Measurements from ENCODE around the gene CABLES1.
A peak's percentile ranks its signal among the peaks of the same experiment; 100 is the strongest.
"Not testable (repeated sequence)": the region's sequence is repeated elsewhere in the genome, so short reads cannot be mapped to it uniquely, and the experiment has no call there.

Gene CABLES1

DNA sequence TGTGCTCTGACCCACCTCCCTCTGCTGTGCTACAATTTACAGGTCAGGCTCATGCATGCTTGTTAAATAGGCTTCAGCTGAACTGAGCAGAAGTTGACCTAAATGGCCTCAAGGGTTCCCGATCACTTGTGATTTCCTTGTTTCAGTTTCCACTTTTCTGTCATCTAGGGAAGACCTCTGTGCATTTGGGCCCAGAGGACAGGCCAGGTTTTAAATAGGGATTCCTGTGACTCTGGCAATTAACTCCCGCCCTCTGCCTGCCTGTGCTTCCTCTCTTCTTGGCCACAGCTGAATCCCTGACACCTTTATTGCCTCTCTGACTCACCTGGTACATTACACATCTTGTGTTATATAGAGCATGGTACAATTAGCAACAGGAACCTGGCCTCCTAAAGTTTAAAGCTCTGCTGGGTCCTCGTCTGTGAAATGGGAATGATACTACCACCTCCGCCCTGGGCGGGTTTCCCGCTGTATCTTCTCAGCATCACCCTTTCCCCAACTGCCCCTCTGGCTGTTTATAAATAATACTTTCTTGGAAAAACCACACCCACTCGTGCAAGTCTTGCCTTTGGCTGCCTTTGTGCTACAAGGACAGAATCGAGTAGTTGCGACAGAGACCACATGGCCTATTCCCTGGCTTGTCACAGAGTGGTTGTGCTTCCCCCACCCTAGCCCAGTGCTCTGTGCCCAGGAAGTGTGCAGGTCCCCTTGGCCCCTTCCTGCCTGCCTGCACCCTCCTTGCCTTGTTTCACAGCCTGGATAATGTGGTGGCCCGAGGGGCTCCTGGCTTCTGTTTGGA, 7.9 kb downstream of the CABLES1 start:
- peak; percentile 43 for DNase-seq

DNA sequence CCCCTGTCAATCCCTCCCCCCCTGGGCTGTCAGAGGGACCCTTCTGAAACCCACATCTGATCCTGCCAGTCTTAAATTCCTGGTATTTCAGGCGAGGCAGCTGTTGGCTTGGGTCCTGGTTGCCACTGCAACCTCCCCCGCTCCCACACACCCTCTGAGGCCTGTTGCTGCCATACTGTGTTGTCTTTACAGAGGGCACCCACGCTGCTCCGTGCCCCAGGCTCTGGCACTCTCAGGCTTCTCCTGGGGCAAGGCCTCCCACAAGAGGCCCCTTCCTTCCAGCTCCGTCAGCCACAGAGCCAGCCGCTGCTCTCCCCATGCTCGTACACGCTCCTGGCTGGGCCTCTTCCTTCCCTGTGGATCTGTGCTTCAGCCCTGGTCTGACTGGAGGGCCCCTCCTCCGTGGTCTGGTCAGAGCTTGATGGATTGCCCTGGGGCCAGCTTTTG, 8.6 kb downstream of the CABLES1 start:
- no peak for DNase-seq

DNA sequence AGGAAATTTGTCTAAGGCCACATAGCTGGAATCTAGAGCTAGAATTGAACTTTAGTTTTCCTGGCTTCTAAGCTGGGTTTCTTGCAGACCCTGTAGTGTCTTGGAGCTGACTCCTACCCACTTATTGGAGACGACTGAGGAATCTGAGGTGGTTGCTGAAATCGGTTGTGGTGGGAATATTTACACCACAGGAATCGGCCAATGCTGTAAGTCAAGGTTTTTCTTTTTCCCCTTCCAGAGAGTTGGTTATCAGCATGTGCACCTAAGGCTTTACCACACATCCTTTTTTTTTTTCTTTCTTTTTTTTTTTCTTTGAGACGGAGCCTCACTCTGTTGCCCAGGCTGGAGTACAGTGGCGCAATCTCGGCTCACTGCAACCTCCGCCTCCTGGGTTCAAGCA, 9.4 kb downstream of the CABLES1 start:
- no peak for DNase-seq

DNA sequence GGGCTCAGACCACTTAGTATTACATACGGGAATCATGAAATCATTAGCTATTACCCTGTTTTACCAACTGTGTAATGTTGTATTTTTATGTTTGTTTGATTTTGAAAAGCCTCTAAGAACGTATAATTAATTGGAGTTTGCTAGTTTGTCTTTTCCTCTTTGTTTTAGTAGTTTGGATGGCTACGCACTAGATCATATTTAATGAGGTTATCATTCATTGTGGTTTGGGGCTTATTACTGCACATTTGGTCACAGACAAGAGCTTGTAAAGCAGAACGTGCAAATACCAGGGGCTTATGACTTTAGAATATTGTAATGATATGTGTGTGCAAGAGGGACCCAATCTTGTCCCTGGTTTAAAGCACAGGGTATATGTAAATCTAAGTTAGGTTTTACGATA, 10.3 kb downstream of the CABLES1 start:
- DNase-seq, result no peak

DNA sequence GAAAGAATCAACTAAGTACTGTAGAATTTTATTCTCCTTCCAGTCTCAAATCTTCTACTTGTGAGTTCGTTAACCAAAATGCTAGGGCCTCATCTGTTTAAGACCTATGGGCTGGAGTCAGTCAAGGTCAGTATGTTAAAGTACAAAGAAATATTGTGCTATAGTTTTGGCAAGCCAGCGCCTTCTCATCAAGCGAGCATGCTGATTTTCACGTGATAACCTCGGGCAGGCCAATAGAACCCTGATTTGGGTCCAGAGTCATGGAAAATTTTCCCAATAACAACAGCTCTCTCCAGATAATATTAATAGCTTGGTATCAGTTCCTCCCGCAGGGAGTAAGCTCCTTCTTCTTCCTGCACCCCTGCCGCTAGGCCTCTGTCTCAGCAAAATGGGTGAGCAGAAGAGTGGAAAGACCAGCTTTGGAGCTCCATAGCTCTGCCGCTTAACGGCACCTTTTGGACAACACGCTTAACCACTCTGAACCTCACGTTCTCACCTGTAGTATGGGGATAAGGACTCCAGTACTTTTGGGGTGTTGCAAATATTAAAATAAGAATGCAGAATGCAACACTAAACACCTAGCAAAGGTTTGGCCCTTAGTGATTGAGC, 11.7 kb downstream of the CABLES1 start:
- DNase-seq, result no peak

DNA sequence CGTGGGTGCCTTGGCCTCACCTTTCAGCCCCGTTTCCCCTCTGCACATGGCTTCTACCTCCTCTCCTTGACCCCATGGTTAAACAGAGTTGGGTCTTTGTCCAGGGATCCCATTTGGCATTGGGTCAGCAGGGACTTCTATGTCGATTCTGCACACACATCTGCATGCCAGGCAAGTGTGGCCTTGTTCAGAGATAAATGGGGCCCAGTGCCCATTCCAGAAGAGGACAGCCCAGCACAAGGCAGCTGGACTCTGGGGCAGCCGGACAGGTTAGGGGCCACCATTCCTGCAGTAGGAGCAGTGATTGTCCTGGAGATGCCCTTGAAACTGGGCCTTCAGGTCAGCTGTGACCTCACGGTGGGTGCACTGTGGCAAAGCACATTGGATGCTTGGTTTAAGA, 13.1 kb downstream of the CABLES1 start:
- DNase-seq, result no peak

DNA sequence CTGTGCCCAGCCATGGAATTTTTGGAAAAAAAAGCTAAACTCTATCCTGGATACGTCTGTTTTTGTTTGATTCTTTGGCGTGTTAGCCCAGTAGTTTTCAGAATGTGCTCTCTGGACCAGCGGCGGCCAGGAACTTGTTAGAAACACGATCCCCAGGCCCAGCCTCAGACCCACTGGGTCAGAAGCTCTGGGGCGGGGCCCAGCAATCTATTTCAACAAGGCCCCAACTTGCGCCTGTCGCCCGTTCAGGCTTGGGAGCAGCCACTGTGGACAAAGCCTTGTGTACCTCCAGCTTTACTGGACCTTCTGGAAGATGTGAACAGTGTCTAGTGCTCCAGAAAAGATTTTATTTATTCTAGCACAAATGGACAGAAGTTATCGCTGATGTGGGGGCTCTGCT, 14.3 kb downstream of the CABLES1 start:
- no peak for DNase-seq

DNA sequence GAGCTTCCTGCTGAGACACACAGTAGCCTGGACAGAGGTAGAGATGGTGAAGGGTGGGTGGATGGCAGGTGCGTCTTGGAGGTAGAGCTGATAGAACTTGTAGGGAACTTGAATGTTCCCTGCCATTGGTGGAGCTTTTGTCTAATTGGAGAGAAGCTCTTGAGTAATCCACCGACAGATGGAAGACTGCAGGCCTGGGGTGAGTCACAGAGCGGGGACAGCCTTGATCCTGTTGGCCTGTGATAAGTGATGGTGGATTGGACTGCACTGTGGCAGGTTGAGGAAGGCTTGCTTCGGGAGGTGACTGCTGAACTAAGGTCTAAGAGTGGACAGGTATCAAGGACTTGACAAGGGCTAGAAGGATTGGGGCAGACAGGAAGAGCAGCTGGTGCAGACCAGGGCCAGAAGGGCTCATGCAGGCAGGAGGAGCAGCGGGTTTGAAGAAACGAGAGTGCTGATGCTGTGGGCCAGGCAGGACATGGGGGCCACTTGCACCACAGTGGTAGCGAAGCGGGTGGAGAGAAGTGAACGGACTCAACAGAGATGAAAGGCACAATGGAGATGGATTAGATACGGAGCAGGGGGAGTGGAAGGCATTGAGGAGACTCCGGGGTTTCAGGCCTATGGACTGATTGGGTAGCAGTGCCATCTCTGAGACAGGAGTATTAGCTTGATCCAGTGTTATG, 16.3 kb downstream of the CABLES1 start:
- DNase-seq, result no peak

DNA sequence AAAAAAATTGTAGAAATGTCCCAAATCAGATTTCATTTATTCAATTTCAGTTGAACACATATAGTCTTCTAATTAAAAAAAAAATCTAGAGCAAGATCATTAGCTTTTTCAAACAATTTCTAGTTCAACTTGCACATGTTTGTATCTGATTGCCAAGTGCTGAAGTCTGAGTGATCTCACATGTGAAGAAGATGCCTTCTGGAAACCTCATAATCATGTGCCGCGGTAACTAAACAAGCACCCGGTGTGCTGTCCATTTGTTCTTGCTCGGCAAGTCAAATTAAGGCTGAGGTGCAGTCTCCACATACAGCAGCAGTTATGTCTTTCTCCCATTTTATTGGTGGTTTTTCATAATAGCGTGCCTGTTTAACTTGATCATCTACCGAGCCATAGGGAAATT, 18.7 kb downstream of the CABLES1 start:
- no peak for DNase-seq

DNA sequence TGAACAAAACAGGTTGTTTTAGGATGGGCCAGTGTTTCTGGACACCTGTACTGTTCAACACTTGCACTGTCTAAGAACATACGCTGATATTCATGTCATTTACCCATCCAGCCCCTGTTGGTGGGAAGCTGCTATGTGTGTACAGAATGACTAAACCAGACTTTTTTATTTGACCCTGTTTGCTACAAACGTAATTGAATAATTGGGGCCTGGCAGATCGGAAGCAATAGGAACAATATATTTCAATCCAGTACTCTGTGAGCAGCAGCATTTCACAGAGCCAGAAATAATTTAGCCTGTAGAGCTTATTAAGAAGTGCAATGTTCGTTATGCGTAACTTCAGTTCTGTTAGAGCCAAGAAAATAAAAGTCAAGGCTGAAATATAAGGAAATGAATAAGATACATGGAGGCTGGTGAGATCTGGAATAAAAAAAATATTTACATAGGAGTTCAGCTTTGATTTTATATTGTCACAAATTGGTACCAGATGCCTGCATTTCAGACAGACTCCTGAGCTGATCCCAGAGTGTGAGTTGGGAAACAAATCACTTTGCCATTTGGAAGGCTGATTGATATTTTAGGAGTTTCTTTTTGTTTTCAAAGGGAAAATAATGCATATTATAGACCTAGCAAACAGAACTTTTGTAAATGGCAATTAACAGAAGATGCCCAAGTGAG, 19.7 kb downstream of the CABLES1 start:
- no peak for DNase-seq

DNA sequence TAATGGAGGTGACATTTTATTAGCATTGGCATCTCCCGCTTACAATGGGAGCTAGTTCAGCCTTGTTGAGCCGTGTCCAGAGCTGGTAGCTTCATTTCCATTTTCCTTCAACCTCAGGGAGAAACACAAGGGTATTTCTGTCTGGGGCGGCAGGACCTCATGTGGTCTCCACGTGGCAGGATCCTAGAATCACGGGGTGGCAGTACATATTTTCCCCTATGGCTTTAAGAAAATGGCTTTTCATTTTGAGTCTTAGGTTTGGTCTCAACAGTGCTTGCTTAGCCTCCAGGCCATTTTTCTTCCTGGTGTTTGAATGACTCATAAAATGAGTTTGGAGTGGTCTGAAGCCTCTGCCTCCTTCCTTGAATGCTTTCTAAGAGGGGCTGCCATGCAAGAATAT, 20.3 kb downstream of the CABLES1 start:
- DNase-seq, result no peak

DNA sequence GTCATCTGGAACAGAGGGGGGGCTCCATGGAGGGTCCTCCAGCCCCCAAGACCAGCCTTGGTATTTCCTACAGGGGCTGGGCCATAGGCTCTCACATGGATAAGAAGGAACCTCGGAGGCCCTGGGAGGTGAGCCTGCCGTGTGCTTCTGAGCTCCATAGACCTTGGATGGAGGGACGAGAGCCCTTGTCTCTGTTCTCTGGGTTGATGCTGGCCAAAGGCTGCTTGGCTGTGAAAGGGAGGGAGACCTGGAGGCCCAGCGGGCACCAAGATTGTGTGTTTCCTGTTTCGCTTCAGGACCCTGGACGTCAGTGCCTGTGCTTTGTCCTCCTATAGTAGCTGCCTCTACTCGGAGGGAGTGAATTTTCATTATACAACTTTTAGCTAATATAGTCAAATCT, 20.8 kb downstream of the CABLES1 start:
- no peak for DNase-seq

DNA sequence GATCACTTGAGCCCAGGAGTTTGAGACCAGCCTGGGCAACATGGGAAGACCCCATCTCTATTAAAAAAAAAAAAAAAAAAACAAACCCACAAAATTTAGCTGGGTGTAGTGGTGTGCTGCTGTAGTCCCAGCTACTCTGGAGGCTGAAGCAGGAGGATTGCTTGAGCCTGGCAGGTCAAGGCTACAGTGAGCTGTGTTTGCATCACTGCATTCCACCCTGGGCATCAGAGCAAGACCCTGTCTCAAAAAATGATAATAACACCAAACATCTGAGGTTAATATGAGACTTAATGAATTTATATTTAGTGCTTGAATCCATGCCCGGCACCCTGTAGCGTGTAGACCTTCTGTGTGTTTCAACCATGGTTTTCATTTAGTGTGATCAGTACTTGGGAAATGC, 22.8 kb downstream of the CABLES1 start:
- no peak for DNase-seq

DNA sequence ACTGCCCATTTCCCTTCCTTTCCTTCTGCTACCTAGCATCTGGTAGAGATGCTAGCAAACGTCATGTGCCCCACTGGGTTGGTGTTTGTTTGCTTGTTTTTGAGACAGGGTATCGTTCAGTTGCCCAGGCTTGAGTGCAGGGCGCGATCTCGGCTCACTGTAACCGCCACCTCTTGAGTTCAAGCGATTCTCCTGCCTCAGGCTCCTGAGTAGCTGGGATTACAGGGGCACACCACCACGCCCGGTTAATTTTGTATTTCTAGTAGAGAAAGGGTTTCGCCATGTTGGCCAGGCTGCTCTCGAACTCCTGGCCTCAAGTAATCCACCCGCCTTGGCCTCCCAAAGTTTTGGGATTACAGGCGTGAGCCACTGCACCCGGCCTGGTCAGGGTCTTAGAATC, 23.6 kb downstream of the CABLES1 start:
- DNase-seq, result not testable (repeated sequence)

DNA sequence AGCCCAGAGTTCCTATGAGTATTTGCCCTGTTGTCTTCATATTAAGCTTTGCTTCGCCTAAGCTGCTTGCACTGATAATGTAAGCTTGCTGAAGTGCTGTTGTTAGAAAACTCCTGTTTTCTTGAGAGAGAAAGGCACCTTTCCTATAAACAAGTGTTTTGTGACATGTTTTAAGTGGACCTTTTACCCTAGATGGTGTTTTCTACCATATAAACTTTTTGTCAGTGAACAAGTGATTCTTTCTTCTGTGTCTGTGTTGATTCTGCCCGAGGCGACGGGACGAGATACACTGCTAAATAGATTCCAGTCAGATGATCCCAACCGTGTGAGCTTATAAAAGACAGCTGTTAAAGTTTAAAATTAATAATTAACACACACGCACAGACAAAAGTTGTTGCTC, 24.1 kb downstream of the CABLES1 start:
- no peak for DNase-seq

DNA sequence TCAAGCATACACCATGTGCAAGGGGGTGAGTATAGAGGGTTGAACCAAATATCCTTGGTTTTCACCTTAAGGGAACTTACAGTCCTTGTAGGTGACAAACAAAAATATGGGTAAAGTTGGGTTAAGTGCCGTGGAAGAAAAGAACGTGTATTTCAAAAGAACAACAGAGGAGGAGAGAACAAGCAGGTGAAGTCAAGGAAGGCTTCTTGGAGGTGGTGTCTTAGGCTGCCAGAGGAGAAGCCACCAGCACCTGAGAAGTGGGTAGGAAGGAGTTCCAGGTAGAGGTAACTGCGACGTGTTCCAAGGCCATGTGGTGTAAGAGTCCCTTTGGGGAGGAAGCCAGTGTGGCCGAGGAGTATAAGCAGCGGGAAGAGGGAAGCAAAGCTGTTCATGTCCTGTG, 27.2 kb downstream of the CABLES1 start:
- DNase-seq, result no peak

DNA sequence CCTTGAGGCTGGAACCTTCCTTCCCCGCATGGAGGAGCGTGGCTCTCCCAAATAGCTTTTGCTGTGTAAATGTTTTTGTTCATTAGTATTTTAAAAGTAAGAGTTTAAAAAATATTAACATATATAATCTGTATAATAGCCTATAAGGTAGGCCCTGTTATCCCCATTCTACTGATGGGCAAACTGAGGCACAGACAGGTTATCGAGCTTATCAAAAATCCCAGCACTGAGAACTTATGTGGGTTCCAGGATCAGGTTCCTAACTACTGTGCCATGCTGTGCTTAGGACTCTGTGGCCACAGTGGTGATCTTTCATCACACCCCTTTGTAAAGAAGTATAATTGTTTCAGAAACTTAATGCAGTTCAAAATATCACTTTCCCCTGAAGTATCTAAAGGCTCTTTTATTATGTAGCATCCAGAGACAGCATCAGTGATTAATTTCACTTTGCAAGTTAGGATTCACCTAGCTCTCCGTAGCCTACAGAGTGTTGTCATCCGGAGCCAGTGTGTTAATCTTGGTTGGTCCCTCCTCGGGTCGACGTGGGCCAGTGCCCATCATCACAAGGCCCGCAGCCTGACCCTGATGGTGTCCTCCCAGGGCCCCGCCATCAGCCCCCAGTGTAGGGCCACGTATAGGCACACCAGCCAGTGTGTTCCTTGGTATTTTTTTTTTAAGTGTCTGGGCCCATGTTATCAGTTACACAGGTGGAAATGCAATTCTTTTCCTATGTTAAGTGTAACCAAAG, 28.7 kb downstream of the CABLES1 start:
- DNase-seq, result no peak

DNA sequence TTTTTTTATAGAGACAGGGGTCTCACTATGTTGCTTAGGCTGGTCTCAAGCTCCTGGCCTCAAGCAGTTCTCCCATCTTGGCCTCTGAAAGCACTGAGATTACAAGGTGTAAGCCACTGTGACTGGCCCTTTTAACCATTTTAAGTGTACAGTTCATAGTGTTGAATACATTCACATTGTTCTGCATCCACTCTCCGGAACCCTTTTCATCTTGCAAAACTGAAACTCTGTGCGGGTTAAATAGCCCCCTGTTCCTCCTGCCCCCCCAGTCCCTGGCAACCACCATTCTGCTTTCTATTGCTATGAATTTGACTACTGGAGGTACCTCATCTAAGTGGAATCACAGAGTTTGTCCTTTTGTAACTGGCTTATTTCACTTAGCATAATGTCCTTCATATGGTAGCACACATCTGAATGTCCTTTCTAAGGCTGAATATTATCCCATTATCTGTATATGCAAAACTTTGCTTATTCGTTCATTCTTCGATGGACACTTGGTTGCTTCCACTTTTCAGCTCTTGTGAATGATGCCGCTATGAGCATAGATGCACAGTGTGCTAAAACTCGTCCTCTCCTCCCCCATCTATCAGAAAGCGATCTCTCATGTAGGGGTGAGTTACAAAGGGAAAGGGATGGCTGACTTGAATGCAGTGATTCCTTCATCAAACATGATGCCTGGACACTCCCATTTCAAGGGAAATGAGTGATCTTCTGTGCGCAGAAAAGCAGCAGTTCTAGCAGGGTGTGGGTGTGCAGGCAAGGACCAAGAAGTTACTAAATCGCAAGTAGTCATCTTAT, 30.2 kb downstream of the CABLES1 start:
- DNase-seq, result no peak

DNA sequence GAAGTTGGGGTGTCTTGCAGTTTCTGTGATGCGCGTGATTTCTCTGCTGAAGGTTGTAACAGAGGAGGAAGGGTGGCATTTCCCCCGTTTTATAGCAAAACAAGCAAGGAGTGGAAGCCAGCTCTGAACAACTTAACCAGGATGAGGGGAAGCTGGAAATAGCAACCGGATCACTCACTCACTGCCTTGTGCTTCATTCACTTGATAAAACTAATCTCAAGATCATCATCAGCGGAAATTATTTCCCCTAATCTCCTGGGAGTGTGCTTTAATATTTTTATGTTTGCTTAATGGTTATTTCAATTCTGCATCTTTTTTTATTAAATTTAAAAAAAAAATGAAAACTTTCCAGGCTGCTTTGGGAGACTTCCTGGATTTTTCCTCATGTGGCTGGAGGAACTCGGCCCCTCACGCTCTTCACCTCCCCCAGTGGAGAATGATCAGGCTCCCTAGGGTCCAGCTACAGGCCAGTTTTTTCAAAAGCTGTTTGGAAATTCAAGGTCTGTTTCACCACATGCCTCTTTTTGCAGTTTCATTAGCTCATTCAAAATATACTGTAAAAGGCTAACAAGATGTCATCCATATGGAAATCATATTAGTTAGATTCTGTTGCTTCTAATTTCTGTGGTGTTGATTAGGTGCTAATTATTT, 31.7 kb downstream of the CABLES1 start:
- DNase-seq, result no peak

DNA sequence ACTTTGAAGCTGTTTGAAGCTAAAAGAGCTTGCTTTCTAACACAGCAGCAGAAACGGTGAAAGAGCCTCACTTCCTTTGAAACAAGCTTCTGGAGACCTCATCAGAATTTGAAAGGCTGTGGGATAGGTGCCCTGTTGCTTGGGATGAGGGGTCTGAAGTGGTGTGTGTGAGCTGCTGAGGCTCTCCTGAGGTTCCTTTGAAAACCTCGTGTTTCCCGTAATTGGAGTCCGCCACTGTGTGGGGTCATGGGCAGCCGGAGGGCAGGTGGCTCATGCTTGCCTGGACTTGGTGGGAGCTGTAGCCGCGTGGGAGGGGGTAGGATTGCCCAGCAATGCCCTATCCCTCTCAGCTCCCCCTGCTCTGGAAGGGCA, 34.4 kb downstream of the CABLES1 start:
- no peak for DNase-seq

DNA sequence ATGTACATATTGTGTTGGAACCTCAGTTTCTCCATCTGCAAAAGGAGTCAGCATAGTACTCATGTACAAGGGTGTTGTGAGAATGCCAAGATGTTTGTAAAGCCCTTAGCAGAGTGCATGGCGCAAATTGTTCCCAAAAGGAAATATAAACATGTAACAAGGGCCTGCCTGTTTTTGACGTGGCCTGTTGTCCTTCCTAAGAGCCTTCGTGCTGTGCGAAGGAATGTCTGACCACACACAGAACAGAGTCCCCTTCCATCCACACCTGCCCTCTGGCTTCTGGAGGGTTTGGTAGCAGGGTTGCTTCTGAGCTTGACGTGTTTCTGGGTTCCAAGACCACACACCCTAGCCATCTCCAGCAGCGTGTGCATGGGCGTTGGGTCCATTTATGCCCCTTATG, 34.9 kb downstream of the CABLES1 start:
- no peak for DNase-seq

All from DMS53 (cell line).